K562 (cell line): ENCODE measurements around the gene ATP2B1. TPM values are rescaled to one million over a fixed set of nuclear protein-coding genes. Genes with fewer than 3 reads are reported as not detected.

Experiments
- CBX1 ChIP-seq: sonication (generic); IDR thresholded peaks from 2 replicates; pipeline ENCODE4 v1.6.1; 2016; ENCODE audit warnings: antibody characterized with exemption, low read depth, mild to moderate bottlenecking
- E2F3 ChIP-seq: fragments of 250-450 bp; sonication (Bioruptor Pico); IDR thresholded peaks from 2 replicates; pipeline ENCODE4 v1.4.0; 2020; ENCODE audit warnings: mild to moderate bottlenecking
- EP400 ChIP-seq: fragments of 450-650 bp; IDR thresholded peaks from 2 replicates; pipeline ENCODE4 v1.6.1; 2017; ENCODE audit warnings: antibody characterized with exemption, mild to moderate bottlenecking, moderate library complexity
- EWSR1 ChIP-seq: fragments of 450-650 bp; IDR thresholded peaks from 2 replicates; pipeline ENCODE4 v1.6.1; 2018; ENCODE audit warnings: borderline replicate concordance, mild to moderate bottlenecking, low read depth, moderate library complexity; ENCODE audit not compliant: partially characterized antibody
- FOXA3 ChIP-seq, 2 experiments: fragments of 450-650 bp in 1 of 2; sonication (generic) in 1 of 2; formaldehyde crosslinking; IDR thresholded peaks in 1 of 2; conservative IDR thresholded peaks in 1 of 2; 2 replicates each; pipeline versions ENCODE4 v1.4.0 to v1.8.0; 2020 to 2022; ENCODE audit warnings: mild to moderate bottlenecking in 2 of 2, missing genetic modification reagents in 1 of 2
- FUS ChIP-seq: fragments of 200-400 bp; formaldehyde crosslinking; optimal IDR thresholded peaks from 2 replicates; pipeline ENCODE3; 2017; ENCODE audit warnings: low read depth, low read length
- GTF2F1 ChIP-seq: IDR thresholded peaks from 2 replicates; pipeline ENCODE4 v1.6.1; 2011; ENCODE audit warnings: low read depth, low read length, improper control_type of control experiment
- KDM5B ChIP-seq: fragments of 200-600 bp; sonication (generic); IDR thresholded peaks from 2 replicates; pipeline ENCODE4 v1.6.1; 2012; ENCODE audit warnings: low read depth, mild to moderate bottlenecking, moderate library complexity, low read length, control low read depth, inconsistent platforms; ENCODE audit not compliant: insufficient replicate concordance
- MAZ ChIP-seq, 2 experiments: fragments of 450-650 bp in 1 of 2; sonication (generic) in 1 of 2; formaldehyde crosslinking; IDR thresholded peaks in 1 of 2; conservative IDR thresholded peaks in 1 of 2; 2 replicates each; pipeline versions ENCODE4 v1.4.0 to v1.5.0; 2020; ENCODE audit warnings: mild to moderate bottlenecking in 1 of 2, missing genetic modification reagents in 1 of 2
- MEF2D ChIP-seq: conservative IDR thresholded peaks from 2 replicates; pipeline ENCODE4 v1.6.1; 2016; ENCODE audit warnings: low read depth, missing genetic modification characterization, missing compliant biosample characterization
- NBN ChIP-seq: fragments of 450-650 bp; IDR thresholded peaks from 2 replicates; pipeline ENCODE4 v1.6.1; 2016; ENCODE audit warnings: low read depth, mild to moderate bottlenecking
- NCOA1 ChIP-seq: fragments of 450-650 bp; IDR thresholded peaks from 2 replicates; pipeline ENCODE4 v1.6.1; 2016; ENCODE audit warnings: low read depth
- NRF1 ChIP-seq, 2 experiments: fragments of 450-650 bp; IDR thresholded peaks in 1 of 2; conservative IDR thresholded peaks in 1 of 2; 2 replicates each; pipeline ENCODE4 v1.6.1; 2014; ENCODE audit warnings: mild to moderate bottlenecking in 2 of 2
- POLR2AphosphoS5 ChIP-seq: IDR thresholded peaks from 2 replicates; pipeline ENCODE4 v1.6.1; 2011; ENCODE audit warnings: mild to moderate bottlenecking, low read depth, low read length, moderate library complexity; ENCODE audit not compliant: control insufficient read depth, insufficient read depth
- RAD21 ChIP-seq, 2 experiments: fragments of 250-450 bp in 1 of 2; fragments of 450-650 bp in 1 of 2; sonication (Bioruptor Pico) in 1 of 2; formaldehyde crosslinking in 1 of 2; IDR thresholded peaks in 1 of 2; conservative IDR thresholded peaks in 1 of 2; 2 replicates each; pipeline versions ENCODE4 v1.4.0 to v1.8.0; 2020 to 2022; ENCODE audit warnings: mild to moderate bottlenecking in 2 of 2, moderate library complexity in 1 of 2
- RB1 ChIP-seq: fragments of 450-650 bp; IDR thresholded peaks from 2 replicates; pipeline ENCODE4 v1.6.1; 2017; ENCODE audit warnings: low read depth, mild to moderate bottlenecking
- SMARCC2 ChIP-seq: fragments of 450-650 bp; IDR thresholded peaks from 2 replicates; pipeline ENCODE4 v1.6.1; 2017; ENCODE audit warnings: antibody characterized with exemption, moderate library complexity, mild to moderate bottlenecking, low read depth
- XRCC3 ChIP-seq: fragments of 450-650 bp; IDR thresholded peaks from 2 replicates; pipeline ENCODE4 v1.6.1; 2017; ENCODE audit warnings: mild to moderate bottlenecking, moderate library complexity
- ZEB2 ChIP-seq: fragments of 450-650 bp; IDR thresholded peaks from 2 replicates; pipeline ENCODE4 v1.6.1; 2016
- ZKSCAN3 ChIP-seq: fragments of 250-450 bp; sonication (Bioruptor Pico); IDR thresholded peaks from 2 replicates; pipeline ENCODE4 v1.4.0; 2020
- ZNF695 ChIP-seq: fragments of 450-650 bp; formaldehyde crosslinking; IDR thresholded peaks from 2 replicates; pipeline ENCODE4 v1.4.0; 2020; ENCODE audit warnings: mild to moderate bottlenecking, moderate library complexity
- ZNF764 ChIP-seq: fragments of 250-450 bp; sonication (Bioruptor Pico); IDR thresholded peaks from 2 replicates; pipeline ENCODE4 v1.4.0; 2020; ENCODE audit warnings: low read depth, mild to moderate bottlenecking, moderate library complexity
- ZNF780A ChIP-seq: fragments of 250-450 bp; sonication (Bioruptor Pico); IDR thresholded peaks from 2 replicates; pipeline ENCODE4 v1.5.0; 2021; ENCODE audit warnings: mild to moderate bottlenecking
- polyA plus RNA-seq, 8 experiments: library from polyadenylated mRNA; depleted of rRNA in 4 of 8; stranded (reverse) in 5 of 8; unstranded in 3 of 8; fragments of >200 nt; fragmentation: Nextera tagmentation in 2 of 8; fragmentation: Illumina TruSeq in 1 of 8; extraction: Ambion mirVana in 2 of 8; extraction: Trizol in 1 of 8; gene quantifications; 2 replicates each; pipeline versions ENCODE4 v1.2.1 to v1.2.3, GENCODE V29; 2011 to 2014; ENCODE audit warnings: inconsistent platforms in 1 of 8, missing spikeins in 1 of 8
- total RNA-seq, 7 experiments: library from RNA; depleted of rRNA in 6 of 7; stranded (reverse); fragments of >200 nt in 6 of 7; fragmentation: Illumina TruSeq in 2 of 7; extraction: Trizol in 2 of 7; gene quantifications; 2 replicates each; pipeline versions ENCODE4 v1.2.1 to v1.2.3, GENCODE V29; 2011 to 2021; ENCODE audit warnings: low replicate concordance in 1 of 7
- TF ChIP-seq, protein P1 (sequence below): sonication (generic); formaldehyde crosslinking; IDR thresholded peaks from 2 replicates; pipeline ENCODE4 v1.8.1; 2022; ENCODE audit warnings: missing genetic modification reagents
- TF ChIP-seq, protein P2 (sequence below): fragments of 450-650 bp; IDR thresholded peaks from 2 replicates; pipeline ENCODE4 v1.6.1; 2016
- TF ChIP-seq, protein P3 (sequence below), 3 experiments: fragments of 200-800 bp in 1 of 3; sonication (Bioruptor generic) in 1 of 3; sonication (generic) in 1 of 3; formaldehyde crosslinking in 1 of 3; IDR thresholded peaks; 2 replicates each; pipeline versions ENCODE4 v1.6.1 to v1.8.0; 2016 to 2022; ENCODE audit warnings: mild to moderate bottlenecking in 2 of 3, missing compliant biosample characterization in 2 of 3, missing genetic modification characterization in 2 of 3, missing genetic modification reagents in 1 of 3

Gene ATP2B1
- total and polyA plus RNA-seq, 9 of the 15 experiments (the other 6 are each of a cell fraction or from before 2014, with no cell fraction given): 8.6 to 39.0 (median 27.8) TPM

DNA sequence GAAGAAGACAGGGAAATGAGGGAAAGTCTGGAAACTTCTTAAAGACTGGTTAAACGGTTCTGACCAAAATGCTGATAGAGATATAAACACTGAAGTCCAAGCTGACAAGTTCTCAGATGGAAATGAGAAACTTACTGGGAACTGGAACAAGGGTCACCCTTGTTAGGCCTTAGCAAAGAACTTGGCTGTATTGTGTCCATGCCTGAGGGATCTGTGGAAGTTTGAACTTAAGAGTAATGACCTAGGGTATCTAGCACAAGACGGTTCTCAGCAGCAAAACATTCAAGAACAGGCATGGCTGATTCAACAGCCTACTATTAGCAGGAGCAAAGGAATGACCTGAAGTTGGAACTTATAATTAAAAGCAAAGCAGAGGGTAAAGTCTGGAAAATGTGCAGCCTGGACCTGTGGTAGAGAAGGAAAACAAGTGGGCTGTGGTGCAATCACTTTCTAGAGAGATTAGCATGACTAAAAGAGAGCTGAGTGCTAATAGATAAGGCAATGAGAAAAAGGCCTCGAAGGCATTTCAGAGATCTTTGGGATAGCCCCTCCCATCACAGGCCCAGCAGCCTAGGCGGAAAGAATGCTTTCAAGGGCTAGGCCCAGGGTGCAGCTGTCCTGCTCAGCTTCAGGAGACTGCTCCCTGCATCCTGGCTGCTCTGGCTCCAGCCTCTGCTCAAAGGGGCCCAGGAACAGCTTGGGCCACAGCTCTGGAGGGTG lies 60.3 kb downstream of the ATP2B1 start (continued):
- TF ChIP-seq SMARCC2: peak; percentile 63; the same call in 1 of the 2 replicates
- TF ChIP-seq ZEB2: no peak
- no peak for TF ChIP-seq CBX1
- TF ChIP-seq ZNF764 (CRISPR knock-in tag): no peak
- TF ChIP-seq EWSR1: no peak
- no peak for TF ChIP-seq RB1
- TF ChIP-seq GTF2F1: no peak
- no peak for TF ChIP-seq NCOA1
- no peak for TF ChIP-seq POLR2AphosphoS5
- no peak for TF ChIP-seq ZKSCAN3 (CRISPR knock-in tag)
- no peak for TF ChIP-seq FUS
- TF ChIP-seq, protein P1, sequence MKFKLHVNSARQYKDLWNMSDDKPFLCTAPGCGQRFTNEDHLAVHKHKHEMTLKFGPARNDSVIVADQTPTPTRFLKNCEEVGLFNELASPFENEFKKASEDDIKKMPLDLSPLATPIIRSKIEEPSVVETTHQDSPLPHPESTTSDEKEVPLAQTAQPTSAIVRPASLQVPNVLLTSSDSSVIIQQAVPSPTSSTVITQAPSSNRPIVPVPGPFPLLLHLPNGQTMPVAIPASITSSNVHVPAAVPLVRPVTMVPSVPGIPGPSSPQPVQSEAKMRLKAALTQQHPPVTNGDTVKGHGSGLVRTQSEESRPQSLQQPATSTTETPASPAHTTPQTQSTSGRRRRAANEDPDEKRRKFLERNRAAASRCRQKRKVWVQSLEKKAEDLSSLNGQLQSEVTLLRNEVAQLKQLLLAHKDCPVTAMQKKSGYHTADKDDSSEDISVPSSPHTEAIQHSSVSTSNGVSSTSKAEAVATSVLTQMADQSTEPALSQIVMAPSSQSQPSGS (CRISPR knock-in tag): no peak
- TF ChIP-seq, protein P2, sequence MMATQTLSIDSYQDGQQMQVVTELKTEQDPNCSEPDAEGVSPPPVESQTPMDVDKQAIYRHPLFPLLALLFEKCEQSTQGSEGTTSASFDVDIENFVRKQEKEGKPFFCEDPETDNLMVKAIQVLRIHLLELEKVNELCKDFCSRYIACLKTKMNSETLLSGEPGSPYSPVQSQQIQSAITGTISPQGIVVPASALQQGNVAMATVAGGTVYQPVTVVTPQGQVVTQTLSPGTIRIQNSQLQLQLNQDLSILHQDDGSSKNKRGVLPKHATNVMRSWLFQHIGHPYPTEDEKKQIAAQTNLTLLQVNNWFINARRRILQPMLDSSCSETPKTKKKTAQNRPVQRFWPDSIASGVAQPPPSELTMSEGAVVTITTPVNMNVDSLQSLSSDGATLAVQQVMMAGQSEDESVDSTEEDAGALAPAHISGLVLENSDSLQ: no peak
- TF ChIP-seq E2F3 (CRISPR knock-in tag): no peak
- 0 out of 2 replicates have a peak, but pooled peaks have one; percentile 19 for TF ChIP-seq NBN
- TF ChIP-seq RAD21 (CRISPR knock-in tag; conservative IDR thresholded peaks at IDR 0.05 in 1 of 2, IDR thresholded peaks at IDR 0.05 in 1 of 2): peak in 1 of 2 experiments; percentile 3; a peak in 1 of 4 replicates
- TF ChIP-seq, protein P3, sequence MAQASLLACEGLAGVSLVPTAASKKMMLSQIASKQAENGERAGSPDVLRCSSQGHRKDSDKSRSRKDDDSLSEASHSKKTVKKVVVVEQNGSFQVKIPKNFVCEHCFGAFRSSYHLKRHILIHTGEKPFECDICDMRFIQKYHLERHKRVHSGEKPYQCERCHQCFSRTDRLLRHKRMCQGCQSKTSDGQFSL (CRISPR knock-in tag; IDR thresholded peaks at IDR 0.05): no peak
- TF ChIP-seq, protein P3 (tag; IDR thresholded peaks at IDR 0.05): no peak
- TF ChIP-seq EP400: no peak
- no peak for TF ChIP-seq KDM5B
- no peak for TF ChIP-seq ZNF780A
- no peak for TF ChIP-seq MEF2D (tag)
- TF ChIP-seq ZNF695: no peak
- TF ChIP-seq MAZ (CRISPR knock-in tag; conservative IDR thresholded peaks at IDR 0.05 in 1 of 2, IDR thresholded peaks at IDR 0.05 in 1 of 2): peak in 1 of 2 experiments; percentile 59; a peak in 1 of 4 replicates
- TF ChIP-seq XRCC3: no peak
- TF ChIP-seq FOXA3 (CRISPR knock-in tag; conservative IDR thresholded peaks at IDR 0.05 in 1 of 2, IDR thresholded peaks at IDR 0.05 in 1 of 2): no peak
- peak in 1 of 2 experiments; percentile 15; a peak in 1 of 4 replicates for TF ChIP-seq NRF1 (conservative IDR thresholded peaks at IDR 0.05 in 1 of 2, IDR thresholded peaks at IDR 0.05 in 1 of 2)
